Measurements from ENCODE around the gene DGCR2.
"Not testable (repeated sequence)": the region's sequence is repeated elsewhere in the genome, so short reads cannot be mapped to it uniquely, and the experiment has no call there.

The DGCR2 gene

GRCh38 chr22:19079691-19080090 lies 42.5 kb downstream of the DGCR2 start:
- DNase-seq: no peak

DNA sequence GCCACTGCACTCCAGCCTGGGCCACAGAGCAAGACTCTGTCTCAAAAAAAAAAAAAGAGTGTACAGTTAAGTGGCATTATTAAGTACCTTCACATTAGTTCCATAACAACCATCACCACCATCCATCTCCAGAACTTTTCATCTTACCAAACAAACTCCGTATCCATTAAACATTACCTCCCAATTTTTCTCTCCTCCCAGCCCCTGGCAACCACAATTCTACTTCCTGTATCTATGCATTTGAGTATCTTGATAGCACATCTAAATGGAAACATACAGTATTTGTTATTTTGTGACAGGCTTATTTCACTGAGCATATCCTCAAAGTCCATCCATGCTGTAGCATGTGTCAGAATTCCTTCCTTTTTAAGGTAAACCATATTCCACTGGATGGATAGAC lies 46.8 kb downstream of the DGCR2 start:
- DNase-seq: no peak

DNA sequence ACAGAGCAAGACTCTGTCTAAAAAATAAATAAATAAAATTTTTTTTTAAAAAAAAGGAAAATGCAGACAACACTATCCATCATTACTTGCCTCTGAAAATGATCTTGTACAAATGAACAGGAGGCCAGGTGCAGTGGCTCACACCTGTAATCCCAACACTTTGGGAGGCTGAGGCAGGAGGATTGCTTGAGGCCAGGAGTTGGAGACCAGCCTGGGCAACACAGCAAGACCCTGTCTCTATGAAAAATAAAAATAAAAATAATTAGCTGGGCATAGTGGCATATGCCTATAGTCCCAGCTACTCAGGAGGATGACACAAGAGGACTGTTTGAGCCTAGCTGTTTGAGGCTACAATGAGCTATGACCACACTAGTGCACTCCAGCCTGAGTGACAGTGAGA lies 49.4 kb downstream of the DGCR2 start:
- not testable (repeated sequence) for DNase-seq

DNA sequence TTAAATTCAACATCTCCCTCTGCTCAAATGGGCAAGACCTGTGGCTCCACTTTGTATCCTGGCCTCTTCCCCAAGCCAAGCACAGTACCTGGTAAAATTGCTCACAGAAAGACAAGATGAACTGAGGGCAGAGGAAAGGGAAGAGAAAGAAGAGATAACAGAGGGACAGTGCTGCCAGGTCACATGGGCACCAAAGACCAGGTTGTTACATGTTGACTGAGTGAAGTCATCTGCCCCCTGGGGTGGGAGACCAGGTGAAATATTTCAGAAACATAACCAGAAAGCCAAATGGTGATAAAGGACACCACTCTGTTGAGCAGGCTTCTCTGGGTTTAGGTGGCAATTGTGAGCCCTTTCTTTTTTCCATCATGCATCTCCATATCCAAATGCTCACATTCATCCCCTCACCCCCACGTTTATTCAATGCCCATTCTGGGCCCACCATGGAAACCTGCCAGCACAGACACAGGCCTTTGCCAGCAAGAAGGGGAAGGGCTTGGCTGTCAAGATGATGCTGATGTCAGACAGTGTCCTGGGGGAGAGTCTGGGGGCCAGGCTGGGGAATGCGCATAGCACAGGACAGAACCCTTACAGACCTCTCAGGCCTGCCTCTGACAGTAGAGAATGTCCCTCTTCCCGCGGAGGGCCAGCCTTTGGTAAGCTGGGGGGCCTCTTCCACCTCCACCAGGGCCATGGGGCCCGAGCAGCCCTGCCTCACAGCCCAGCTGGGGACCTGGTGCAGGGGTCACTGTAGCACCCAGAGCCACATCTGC lies 51.6 kb downstream of the DGCR2 start:
- DNase-seq: no peak

DNA sequence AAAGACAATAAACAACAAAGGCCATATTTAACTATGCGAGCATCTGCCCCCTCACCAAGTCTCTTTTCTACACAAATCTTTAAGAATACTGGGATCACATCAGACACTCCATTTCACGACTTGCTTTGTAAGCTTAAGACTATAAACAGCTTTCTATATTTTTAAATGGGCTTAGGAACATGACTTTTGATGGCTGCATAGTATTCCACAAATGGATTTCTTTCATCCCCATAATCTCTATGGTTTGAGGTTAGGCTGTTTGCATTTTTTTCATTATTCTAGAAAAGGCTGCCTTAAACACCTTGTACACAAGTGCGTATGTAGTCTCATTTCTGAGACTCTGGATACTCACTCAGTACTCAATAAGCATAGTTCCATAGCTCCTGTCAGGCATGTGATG lies 52.8 kb downstream of the DGCR2 start:
- no peak for DNase-seq

DNA sequence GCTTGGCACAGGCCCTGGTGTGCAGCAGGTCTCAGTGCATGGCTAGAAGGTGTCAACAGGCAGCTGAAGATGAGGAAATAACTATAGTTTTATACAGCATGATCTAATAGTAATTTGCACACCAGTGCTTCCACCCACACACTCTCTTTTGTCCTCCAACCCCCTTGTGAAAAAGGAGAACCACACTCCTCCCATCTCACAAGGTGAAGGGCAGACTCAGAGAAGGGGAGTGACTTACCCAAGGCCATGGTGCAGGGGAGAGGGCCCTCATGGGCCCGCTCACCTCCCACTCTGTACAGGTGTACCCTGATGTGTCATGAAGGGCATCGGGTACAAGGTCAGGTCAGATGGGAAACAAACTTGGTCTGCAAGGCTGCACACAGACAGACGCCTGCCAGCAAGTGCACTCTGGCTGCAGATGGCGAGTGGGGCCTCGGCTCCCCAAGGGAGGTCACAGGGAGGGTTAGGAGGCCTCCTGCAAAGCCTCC lies 53.4 kb downstream of the DGCR2 start:
- DNase-seq: no peak

DNA sequence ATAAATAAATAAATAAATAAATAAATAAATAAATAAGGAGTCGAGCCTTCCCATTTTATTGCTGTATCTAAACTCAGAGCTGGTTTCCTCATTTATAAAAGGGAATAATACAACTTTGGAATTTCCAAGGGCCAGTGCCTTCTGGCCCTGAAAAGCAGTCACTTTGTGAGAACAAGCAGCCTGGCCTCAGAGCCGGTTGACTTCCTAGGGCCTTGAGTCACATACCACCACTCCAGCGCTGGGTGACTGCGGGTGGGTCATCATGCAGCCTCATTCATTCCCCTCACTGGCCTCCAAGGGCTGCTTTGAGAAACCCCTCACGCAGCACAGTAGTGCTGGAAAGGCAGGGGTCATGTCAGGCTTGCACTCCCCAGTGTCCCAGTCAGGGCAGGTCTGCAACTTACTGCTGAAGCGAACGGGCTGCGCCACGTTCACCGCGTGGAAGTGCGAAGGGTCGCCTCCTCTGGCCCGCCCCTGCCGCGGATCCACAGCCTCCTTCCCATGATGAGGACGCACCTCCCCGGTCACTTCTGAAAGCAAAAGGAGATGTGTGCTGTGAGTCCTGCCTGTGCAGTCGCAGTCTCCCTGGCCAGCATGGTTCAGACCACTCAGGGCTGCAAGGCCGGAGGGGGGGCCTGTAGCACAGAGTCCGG lies 54.4 kb downstream of the DGCR2 start:
- DNase-seq: no peak

- no peak for DNase-seq
These were observed 55.5 kb downstream of the DGCR2 start for GRCh38 chr22:19066531-19067271.

DNA sequence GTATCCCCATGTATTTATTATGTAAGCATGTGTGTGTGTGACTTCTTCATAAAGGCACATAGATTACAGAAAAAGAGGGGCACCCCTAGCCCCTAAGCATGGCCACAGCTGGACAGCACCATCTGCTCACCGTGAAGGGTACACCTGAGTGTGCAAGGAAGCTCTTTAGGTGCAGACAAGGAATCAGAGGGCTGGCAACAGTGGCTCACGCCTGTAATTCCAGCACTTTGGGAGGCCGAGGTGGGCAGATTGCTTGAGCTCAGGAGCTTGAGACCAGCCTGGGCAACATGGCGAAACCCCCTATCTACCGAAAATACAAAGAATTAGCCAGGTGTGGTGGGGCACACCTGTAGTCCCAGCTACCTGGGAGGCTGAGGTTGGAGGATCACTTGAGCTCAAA lies 56.3 kb downstream of the DGCR2 start:
- no peak for DNase-seq

DNA sequence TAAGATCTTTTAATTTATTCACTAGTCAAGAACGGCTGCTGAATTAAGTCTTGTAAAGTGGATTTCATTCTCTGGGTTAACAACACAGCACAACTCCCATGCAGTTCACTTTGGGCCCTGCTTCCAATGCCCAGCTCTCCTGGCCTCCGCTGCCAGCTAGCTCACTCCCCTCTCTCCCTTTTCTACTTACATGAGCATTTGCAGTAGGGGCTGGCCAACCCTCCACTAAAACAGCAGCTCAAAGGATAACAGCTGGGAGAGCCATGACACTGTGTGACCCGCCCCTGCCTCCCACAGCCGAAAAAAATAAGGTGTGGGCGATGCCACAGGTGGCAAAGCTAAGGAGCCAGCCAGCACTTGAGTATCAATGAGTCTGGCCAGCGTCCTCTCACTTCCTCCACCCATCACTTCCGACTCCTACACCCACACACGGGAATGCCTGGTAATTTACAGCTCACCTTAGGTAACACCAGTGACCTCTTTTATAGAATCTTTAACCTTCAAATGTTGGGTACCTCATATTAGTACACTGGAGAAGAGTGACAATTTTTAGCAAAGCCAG lies 56.8 kb downstream of the DGCR2 start:
- DNase-seq: peak; percentile 2

DNA sequence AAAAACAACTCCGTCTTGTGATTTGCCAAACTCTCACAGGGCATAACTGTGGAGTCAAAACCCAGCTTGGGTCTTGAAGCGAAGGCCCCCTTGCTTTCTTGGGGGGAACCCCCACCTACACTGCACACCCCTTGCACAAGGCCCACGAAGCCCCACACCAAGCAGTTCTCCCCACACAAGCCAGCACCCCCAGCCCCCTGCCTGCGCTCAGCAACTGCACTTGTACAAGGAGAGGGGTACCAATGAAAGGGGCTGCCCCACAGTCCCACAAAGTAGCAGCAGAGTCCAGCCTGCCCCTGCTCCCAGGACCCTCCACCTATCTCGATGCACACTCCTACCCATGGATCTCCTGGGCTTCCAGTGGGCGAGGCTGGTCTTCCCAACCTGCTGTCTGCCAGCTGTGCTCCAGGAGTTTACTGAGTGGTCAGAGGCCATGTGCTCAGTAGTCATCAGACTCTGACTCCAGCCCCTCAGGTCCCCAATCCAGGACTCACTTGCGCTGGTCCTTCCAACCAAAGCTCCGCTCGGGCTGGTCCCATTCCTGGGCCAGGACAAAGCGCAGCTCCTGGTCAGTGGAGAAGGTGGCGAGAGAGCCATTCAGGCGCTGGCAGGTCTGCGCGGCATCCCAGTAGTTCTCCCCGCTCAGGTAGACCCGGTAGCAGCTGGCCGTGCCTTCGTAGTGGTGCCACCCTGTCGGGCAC lies 57.7 kb downstream of the DGCR2 start:
- DNase-seq: peak; percentile 19

GRCh38 chr22:19063581-19064353 lies 58.4 kb downstream of the DGCR2 start:
- DNase-seq: peak; percentile 13

- DNase-seq: no peak
These were observed 59.3 kb downstream of the DGCR2 start for GRCh38 chr22:19062943-19063308.

DNA sequence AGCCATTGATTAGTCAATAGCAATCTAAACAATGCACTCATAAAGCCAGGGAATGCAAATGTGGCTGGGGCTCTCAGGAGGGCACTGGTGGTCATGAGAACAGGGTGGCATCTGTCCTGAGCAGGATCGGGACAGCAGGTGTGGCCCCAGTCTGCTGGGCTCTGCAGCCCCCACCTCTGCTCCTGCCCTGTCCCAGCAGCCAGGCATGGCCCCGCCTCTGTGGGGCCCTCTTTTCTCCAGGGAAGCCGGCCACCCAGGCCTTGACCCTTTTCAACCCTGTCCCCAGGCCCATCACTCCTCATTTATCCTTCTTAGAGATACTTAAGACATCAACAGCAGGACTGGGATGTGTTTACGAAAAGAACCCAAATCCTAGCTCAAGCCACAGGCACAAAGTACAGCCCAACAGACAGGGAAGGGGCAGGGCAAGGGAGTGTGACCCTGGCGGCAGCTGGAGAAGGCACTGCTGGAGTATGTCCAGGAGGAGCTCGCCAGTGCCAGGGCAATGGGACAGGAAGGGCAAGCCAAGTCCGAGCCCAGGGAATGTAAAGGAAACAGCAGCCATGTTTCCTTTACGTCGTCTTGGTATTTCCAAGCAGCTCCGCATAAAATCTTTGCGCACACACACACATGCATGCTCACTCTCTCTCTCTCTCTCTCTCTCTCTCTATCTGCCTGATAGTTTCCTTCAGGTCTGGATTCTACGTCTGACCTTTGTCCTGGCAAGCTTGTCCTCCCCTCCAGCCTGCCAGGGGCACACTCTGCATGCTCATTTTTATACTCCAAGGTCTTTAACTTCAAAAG lies 59.9 kb downstream of the DGCR2 start:
- DNase-seq: peak; percentile 9

DNA sequence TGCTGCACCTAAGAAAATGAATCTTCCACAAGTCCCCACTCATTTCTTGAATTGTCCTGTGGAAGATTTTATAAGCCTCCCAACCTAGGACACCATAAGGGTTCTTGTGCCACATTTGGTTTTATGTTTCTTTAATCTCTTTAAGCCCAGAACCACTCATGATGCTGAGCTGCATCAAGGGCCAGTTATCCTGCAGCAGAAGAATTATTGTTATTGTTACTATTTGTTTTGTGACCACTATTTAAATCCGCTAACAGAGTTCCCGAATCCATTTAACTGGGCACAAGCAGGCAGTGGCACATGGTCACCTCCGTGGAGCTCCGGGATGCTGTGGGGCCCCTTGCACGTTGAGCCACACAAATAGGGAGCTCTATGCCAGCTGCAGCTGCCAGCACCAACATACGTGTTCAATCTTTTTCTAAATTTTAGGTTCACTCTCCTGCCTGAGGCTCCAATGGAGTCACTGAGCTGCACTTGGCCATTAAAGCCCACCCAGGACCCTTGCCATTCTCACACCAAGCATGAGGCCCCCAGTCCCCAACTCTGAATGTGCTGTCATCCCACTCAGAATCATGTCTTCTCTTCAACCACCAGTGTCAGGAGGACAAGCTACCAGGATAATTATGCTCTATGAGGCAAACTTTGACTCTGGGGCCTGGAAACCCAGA lies 60.6 kb downstream of the DGCR2 start:
- no peak for DNase-seq

- DNase-seq: no peak
These were observed 61.7 kb downstream of the DGCR2 start for GRCh38 chr22:19060356-19061009.

DNA sequence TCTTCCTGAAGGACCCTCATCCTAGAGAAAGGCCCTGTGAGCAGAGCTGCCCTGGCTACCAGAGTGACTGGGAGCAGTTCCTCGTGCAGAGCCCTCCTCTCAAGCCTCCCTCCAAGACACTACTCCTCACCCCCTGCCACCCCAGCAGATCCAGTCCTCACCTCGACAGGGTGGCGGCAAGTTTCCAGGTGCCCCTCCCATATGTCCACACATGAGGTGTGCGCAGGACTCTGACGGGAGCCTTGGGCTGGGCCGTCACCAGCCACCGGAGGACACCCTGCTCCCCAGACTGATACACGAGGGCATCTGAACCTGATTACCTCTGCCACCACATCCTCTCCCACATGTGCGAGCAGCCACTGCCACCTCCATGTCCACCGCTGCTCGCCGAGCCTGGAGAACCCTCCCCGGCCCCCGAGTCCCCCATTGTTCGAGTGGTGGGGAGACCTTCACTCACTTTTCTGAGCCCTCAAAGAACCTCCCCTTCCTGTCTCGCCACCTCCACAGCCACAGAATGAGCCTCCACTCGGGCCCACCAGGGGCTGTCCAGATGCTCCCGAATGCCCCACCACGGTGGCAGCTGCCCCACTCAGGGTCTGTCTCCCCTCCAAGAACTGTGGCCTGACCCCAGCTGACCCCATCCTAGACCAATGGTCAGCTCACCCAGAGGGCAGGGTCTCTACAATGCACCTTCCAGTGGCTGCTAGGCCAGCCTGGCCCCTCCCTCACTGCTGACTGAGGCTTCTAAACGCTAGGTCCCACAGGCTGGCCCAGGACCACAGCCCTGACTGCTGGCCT lies 62.5 kb downstream of the DGCR2 start:
- DNase-seq: no peak

- peak; percentile 21 for DNase-seq
These were observed 63.3 kb downstream of the DGCR2 start for GRCh38 chr22:19058713-19059451.
